DMS53 treated with DMSO at 0.1 percent for 48 hours (cell line): ENCODE data around the gene GSTK1.
"Not testable (repeated sequence)": the region's sequence is repeated elsewhere in the genome, so short reads cannot be mapped to it uniquely, and the experiment has no call there.

Source experiments
- DNase-seq: peaks from one replicate; lab custom pipeline; 2025; ENCODE audit not compliant: unreplicated experiment; lab: John Stamatoyannopoulos, UW

GSTK1 gene

GRCh38 chr7:143269251-143269650, 6.0 kb downstream of the GSTK1 start:
- no peak for DNase-seq

GRCh38 chr7:143271240-143271639, 8.0 kb downstream of the GSTK1 start:
- no peak for DNase-seq

GRCh38 chr7:143272871-143273270, 9.6 kb downstream of the GSTK1 start:
- DNase-seq, result no peak

- DNase-seq, result no peak
Measured at GRCh38 chr7:143279186-143280098, 16.2 kb downstream of the GSTK1 start.

- DNase-seq, result no peak
Measured at GRCh38 chr7:143280160-143280559, 16.9 kb downstream of the GSTK1 start.

- DNase-seq, result no peak
Measured at GRCh38 chr7:143280566-143280965, 17.3 kb downstream of the GSTK1 start.

GRCh38 chr7:143281529-143281928, 18.3 kb downstream of the GSTK1 start:
- DNase-seq, result no peak

- DNase-seq, result no peak
Measured at GRCh38 chr7:143282124-143282523, 18.9 kb downstream of the GSTK1 start.

GRCh38 chr7:143283381-143283780, 20.1 kb downstream of the GSTK1 start:
- no peak for DNase-seq

- DNase-seq, result no peak
Measured at GRCh38 chr7:143284591-143285469, 21.6 kb downstream of the GSTK1 start, which contains the start of gene TMEM139. TSS of gene TMEM139 (plus strand) at chr7:143284958. CDS start at chr7:143285958, 1,000 bp downstream.

- no peak for DNase-seq
Measured at GRCh38 chr7:143285470-143285778, 22.2 kb downstream of the GSTK1 start.

GRCh38 chr7:143285806-143286521, 22.7 kb downstream of the GSTK1 start:
- no peak for DNase-seq

- no peak for DNase-seq
Measured at GRCh38 chr7:143286522-143286890, 23.3 kb downstream of the GSTK1 start.

GRCh38 chr7:143287339-143287934, 24.2 kb downstream of the GSTK1 start:
- no peak for DNase-seq

GRCh38 chr7:143287935-143288826, 24.9 kb downstream of the GSTK1 start, which contains the start of gene CASP2:
TSS of gene CASP2 (plus strand) at chr7:143288351. CDS start at chr7:143288456, 105 bp downstream.
- DNase-seq, result peak; percentile 92

GRCh38 chr7:143288836-143289235, 25.6 kb downstream of the GSTK1 start:
- no peak for DNase-seq

GRCh38 chr7:143289421-143289820, 26.2 kb downstream of the GSTK1 start:
- DNase-seq, result no peak

- not testable (repeated sequence) for DNase-seq
Measured at GRCh38 chr7:143289888-143290287, 26.6 kb downstream of the GSTK1 start.

- no peak for DNase-seq
Measured at GRCh38 chr7:143290293-143290692, 27.1 kb downstream of the GSTK1 start.

- DNase-seq, result no peak
Measured at GRCh38 chr7:143292876-143293275, 29.6 kb downstream of the GSTK1 start.
